Fibroblast of lung (primary cell): ENCODE measurements around the gene ZBTB11. TPM values are rescaled to one million over a fixed set of nuclear protein-coding genes. Genes with fewer than 3 reads are reported as not detected.
"Not testable (repeated sequence)": the region's sequence is repeated elsewhere in the genome, so short reads cannot be mapped to it uniquely, and the experiment has no call there.

ENCODE experiments used
- DNase-seq, 2 donors: peaks; one replicate each; pipeline versions ENCODE4 v3.0.0 to v3.0.0-alpha.2; 2010; ENCODE audit warnings: low read depth in 2 of 2
- H2AFZ ChIP-seq: 2 replicates; pipeline ENCODE4 v1.5.1; 2012; ENCODE audit warnings: low read length, control low read depth, inconsistent platforms
- H3K27ac ChIP-seq: 2 replicates; pipeline ENCODE4 v1.5.1; 2011; ENCODE audit warnings: low read length, control low read depth; ENCODE audit not compliant: insufficient read depth
- H3K27me3 ChIP-seq: 2 replicates; pipeline ENCODE4 v1.5.1; 2011; ENCODE audit warnings: mild to moderate bottlenecking, low read length; ENCODE audit not compliant: control insufficient read depth, insufficient read depth
- H3K36me3 ChIP-seq: 2 replicates; pipeline ENCODE4 v1.5.1; 2011; ENCODE audit warnings: low read length; ENCODE audit not compliant: control insufficient read depth, insufficient read depth
- H3K4me1 ChIP-seq: 2 replicates; pipeline ENCODE4 v1.5.1; 2011; ENCODE audit warnings: low read length; ENCODE audit not compliant: control insufficient read depth, insufficient read depth; ENCODE audit errors: extremely low read depth
- H3K4me2 ChIP-seq: 2 replicates; pipeline ENCODE4 v1.5.1; 2011; ENCODE audit warnings: low read length, control low read depth; ENCODE audit not compliant: insufficient read depth; ENCODE audit errors: extremely low read depth
- H3K4me3 ChIP-seq, 4 experiments: fragments of 200-600 bp in 1 of 4; sonication (generic) in 1 of 4; replicated peaks in 1 of 4; 2 replicates each; pipeline ENCODE4 v1.5.1; 2011 to 2016; ENCODE audit warnings: low read length in 4 of 4, low read depth in 3 of 4, mild to moderate bottlenecking in 3 of 4, control low read depth in 2 of 4, inconsistent platforms in 1 of 4, mixed read lengths in 1 of 4; ENCODE audit not compliant: insufficient read depth in 1 of 4; ENCODE audit errors: control extremely low read depth in 1 of 4
- H3K79me2 ChIP-seq: 2 replicates; pipeline ENCODE4 v1.5.1; 2012; ENCODE audit warnings: mild to moderate bottlenecking, low read length, inconsistent platforms; ENCODE audit not compliant: control insufficient read depth, insufficient read depth
- H3K9ac ChIP-seq: 2 replicates; pipeline ENCODE4 v1.5.1; 2011; ENCODE audit warnings: mild to moderate bottlenecking, low read length, control low read depth; ENCODE audit not compliant: insufficient read depth
- H3K9me3 ChIP-seq: 2 replicates; pipeline ENCODE4 v1.5.1; 2012; ENCODE audit warnings: low read depth, low read length; ENCODE audit not compliant: control insufficient read depth, insufficient read depth
- H4K20me1 ChIP-seq: 2 replicates; pipeline ENCODE4 v1.5.1; 2011; ENCODE audit warnings: low read length; ENCODE audit not compliant: control insufficient read depth, insufficient read depth; ENCODE audit errors: extremely low read depth
- CTCF ChIP-seq, 2 donors: IDR thresholded peaks in 1 of 2; conservative IDR thresholded peaks in 1 of 2; 1 replicate in 1 of 2; 2 replicates in 1 of 2; pipeline ENCODE4 v1.5.1; 2011 to 2012; ENCODE audit warnings: low read length in 2 of 2, control low read depth in 1 of 2, inconsistent platforms in 1 of 2, low read depth in 1 of 2, mild to moderate bottlenecking in 1 of 2
- EZH2 ChIP-seq: IDR thresholded peaks from 2 replicates; pipeline ENCODE4 v1.5.1; 2012; ENCODE audit warnings: low read length, control low read depth, mild to moderate bottlenecking; ENCODE audit errors: missing control alignments
- polyA plus RNA-seq, 2 donors: library from polyadenylated mRNA; depleted of rRNA in 1 of 2; stranded (reverse) in 1 of 2; unstranded in 1 of 2; fragments of >200 nt; gene quantifications; 2 replicates each; pipeline ENCODE4 v1.2.1, GENCODE V29; 2011 to 2012; ENCODE audit warnings: missing spikeins in 1 of 2
- total RNA-seq: library from RNA; depleted of rRNA; stranded (reverse); fragments of >200 nt; gene quantifications from 2 replicates; pipeline ENCODE4 v1.2.1, GENCODE V29; 2014

The ZBTB11 gene
- total and polyA plus RNA-seq, 2 donors (not counting 1 experiment from before 2014, with no cell fraction given), result 11.4 to 26.6 TPM

GRCh38 chr3:101618726-101619125, 58.2 kb downstream of the ZBTB11 start:
- Histone ChIP-seq H3K9me3 (no peaks in the 10 kb centered on the region), H3K27me3 (no peaks in the 10 kb centered on the region), H3K27ac (no peak overlapping the region), H3K9ac (no peak overlapping the region), H3K79me2 (no peaks in the 10 kb centered on the region), H3K4me1 (no peaks in the 10 kb centered on the region), H3K36me3 (no peaks in the 10 kb centered on the region), H4K20me1 (no peaks in the 10 kb centered on the region), H3K4me3 (no peak overlapping the region), H3K4me2 (no peak overlapping the region), H2AFZ (no peak overlapping the region)
- no peak for TF ChIP-seq CTCF (conservative IDR thresholded peaks at IDR 0.05 in 1 of 2, IDR thresholded peaks at IDR 0.05 in 1 of 2; ENCODE audit: low read depth in 1 of 2, low read length in 2 of 2)
- no peak for TF ChIP-seq EZH2
- DNase-seq, result no peak

GRCh38 chr3:101617478-101617877, 59.5 kb downstream of the ZBTB11 start:
- Histone ChIP-seq H3K27me3 (no peaks in the 10 kb centered on the region), H3K9me3 (no peaks in the 10 kb centered on the region), H3K4me3 (no peak overlapping the region), H3K79me2 (no peaks in the 10 kb centered on the region), H3K36me3 (no peaks in the 10 kb centered on the region), H4K20me1 (no peaks in the 10 kb centered on the region), H2AFZ (no peak overlapping the region), H3K4me1 (no peaks in the 10 kb centered on the region), H3K27ac (no peak overlapping the region), H3K4me2 (no peak overlapping the region), H3K9ac (no peak overlapping the region)
- no peak for DNase-seq
- TF ChIP-seq EZH2 (no peak), CTCF (conservative IDR thresholded peaks at IDR 0.05 in 1 of 2, IDR thresholded peaks at IDR 0.05 in 1 of 2; ENCODE audit: low read depth in 1 of 2, low read length in 2 of 2) (no peak)

GRCh38 chr3:101615525-101615924, 61.4 kb downstream of the ZBTB11 start:
- Histone ChIP-seq H3K4me1 (no peaks in the 10 kb centered on the region), H4K20me1 (no peaks in the 10 kb centered on the region), H2AFZ (no peak overlapping the region), H3K79me2 (no peaks in the 10 kb centered on the region), H3K36me3 (no peaks in the 10 kb centered on the region), H3K9me3 (no peaks in the 10 kb centered on the region), H3K4me3 (no peak overlapping the region), H3K4me2 (no peak overlapping the region), H3K27me3 (no peaks in the 10 kb centered on the region), H3K9ac (no peak overlapping the region), H3K27ac (no peak overlapping the region)
- no peak for DNase-seq
- TF ChIP-seq EZH2 (no peak), CTCF (conservative IDR thresholded peaks at IDR 0.05 in 1 of 2, IDR thresholded peaks at IDR 0.05 in 1 of 2; ENCODE audit: low read depth in 1 of 2, low read length in 2 of 2) (no peak)

GRCh38 chr3:101613014-101613413, 63.9 kb downstream of the ZBTB11 start:
- H3K4me3 ChIP-seq, H2AFZ ChIP-seq, H3K9ac ChIP-seq, H3K4me1 ChIP-seq, DNase-seq, H3K4me2 ChIP-seq, H3K27ac ChIP-seq, H3K36me3 ChIP-seq, H3K27me3 ChIP-seq, H3K79me2 ChIP-seq, H4K20me1 ChIP-seq, H3K9me3 ChIP-seq: not testable (repeated sequence)
